Measurements from ENCODE around the gene SLC9A5. TPM values are rescaled to one million over a fixed set of nuclear protein-coding genes. Genes with fewer than 3 reads are reported as not detected.

Gene SLC9A5
- total and polyA plus RNA-seq, 9 of the 15 experiments (the other 6 are each of a cell fraction or from before 2014, with no cell fraction given), result 0.06 to 3.1 (median 1.2) TPM

DNA sequence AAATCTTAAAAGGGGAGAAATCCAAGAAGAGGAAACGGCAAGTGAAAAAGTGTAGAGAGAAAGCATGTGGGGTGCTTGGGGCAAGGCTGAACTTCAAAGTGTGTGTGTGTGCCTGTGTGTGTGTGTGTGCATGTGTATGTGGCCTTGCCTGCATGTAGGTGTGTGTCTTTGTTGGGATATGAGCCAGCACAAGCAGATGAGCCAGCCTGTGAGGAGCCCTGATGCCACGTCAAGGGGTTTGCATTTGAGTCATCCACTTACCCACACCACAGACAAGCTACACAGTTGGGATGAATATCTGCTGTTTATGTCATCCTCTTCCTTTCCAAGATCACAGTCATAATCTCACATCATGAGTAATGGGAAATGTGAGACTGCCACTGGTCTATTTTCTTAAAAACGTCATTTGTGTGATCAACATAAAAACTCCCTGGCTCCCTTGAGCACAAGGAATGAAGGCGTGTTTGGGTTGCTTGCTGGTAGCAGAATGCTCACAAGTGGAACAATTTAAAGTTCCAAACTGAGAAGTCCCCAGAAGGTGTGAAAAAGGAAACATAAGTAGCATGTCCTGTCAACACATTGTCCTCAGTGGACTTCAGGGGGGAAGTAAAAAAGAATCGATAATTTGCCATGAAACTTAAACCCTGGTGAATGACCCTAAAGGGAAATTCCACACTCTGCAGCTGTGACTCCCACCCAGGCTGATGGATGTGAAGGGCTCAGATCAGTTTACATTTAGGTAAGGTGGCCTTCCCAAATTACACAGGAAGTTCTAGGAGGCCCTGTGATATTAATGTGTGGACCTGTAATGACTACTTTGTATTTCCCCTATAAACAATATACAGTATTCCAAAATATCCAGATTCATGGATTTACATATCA lies 63.1 kb downstream of the SLC9A5 start (continued):
- TF ChIP-seq, protein P1, sequence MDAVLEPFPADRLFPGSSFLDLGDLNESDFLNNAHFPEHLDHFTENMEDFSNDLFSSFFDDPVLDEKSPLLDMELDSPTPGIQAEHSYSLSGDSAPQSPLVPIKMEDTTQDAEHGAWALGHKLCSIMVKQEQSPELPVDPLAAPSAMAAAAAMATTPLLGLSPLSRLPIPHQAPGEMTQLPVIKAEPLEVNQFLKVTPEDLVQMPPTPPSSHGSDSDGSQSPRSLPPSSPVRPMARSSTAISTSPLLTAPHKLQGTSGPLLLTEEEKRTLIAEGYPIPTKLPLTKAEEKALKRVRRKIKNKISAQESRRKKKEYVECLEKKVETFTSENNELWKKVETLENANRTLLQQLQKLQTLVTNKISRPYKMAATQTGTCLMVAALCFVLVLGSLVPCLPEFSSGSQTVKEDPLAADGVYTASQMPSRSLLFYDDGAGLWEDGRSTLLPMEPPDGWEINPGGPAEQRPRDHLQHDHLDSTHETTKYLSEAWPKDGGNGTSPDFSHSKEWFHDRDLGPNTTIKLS (IDR thresholded peaks at IDR 0.05; ENCODE audit: borderline replicate concordance, low read depth), result peak; percentile 41; the same call in 1 of the 2 replicates
- TF ChIP-seq, protein P2, sequence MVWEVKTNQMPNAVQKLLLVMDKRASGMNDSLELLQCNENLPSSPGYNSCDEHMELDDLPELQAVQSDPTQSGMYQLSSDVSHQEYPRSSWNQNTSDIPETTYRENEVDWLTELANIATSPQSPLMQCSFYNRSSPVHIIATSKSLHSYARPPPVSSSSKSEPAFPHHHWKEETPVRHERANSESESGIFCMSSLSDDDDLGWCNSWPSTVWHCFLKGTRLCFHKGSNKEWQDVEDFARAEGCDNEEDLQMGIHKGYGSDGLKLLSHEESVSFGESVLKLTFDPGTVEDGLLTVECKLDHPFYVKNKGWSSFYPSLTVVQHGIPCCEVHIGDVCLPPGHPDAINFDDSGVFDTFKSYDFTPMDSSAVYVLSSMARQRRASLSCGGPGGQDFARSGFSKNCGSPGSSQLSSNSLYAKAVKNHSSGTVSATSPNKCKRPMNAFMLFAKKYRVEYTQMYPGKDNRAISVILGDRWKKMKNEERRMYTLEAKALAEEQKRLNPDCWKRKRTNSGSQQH (CRISPR knock-in tag; IDR thresholded peaks at IDR 0.05), result 0 out of 2 replicates have a peak, but pooled peaks have one; percentile 47
- TF ChIP-seq, protein P3, sequence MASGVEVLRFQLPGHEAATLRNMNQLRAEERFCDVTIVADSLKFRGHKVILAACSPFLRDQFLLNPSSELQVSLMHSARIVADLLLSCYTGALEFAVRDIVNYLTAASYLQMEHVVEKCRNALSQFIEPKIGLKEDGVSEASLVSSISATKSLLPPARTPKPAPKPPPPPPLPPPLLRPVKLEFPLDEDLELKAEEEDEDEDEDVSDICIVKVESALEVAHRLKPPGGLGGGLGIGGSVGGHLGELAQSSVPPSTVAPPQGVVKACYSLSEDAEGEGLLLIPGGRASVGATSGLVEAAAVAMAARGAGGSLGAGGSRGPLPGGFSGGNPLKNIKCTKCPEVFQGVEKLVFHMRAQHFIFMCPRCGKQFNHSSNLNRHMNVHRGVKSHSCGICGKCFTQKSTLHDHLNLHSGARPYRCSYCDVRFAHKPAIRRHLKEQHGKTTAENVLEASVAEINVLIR (CRISPR knock-in tag; IDR thresholded peaks at IDR 0.05), result 0 out of 2 replicates have a peak, but pooled peaks have one; percentile 20
- TF ChIP-seq C11orf30 (IDR thresholded peaks at IDR 0.05; ENCODE audit: low read depth) (0 out of 2 replicates have a peak, but pooled peaks have one; percentile 8), JUND (IDR thresholded peaks at IDR 0.05; ENCODE audit: borderline replicate concordance, low read depth, low read length) (peak; percentile 71; the same call in 1 of the 2 replicates), JUND (tag; IDR thresholded peaks at IDR 0.05; ENCODE audit: borderline replicate concordance, low read depth, low read length) (peak; percentile 72; the same call in 2 of the 3 replicates), ARID1B (IDR thresholded peaks at IDR 0.05) (peak; percentile 47; the same call in 1 of the 2 replicates), FOXA1 (IDR thresholded peaks at IDR 0.05; ENCODE audit: borderline replicate concordance) (no peak), ELF4 (CRISPR knock-in tag; IDR thresholded peaks at IDR 0.05) (peak; percentile 53; the same call in 1 of the 2 replicates), MBD2 (IDR thresholded peaks at IDR 0.05; ENCODE audit: borderline replicate concordance, low read depth) (no peak)
- TF ChIP-seq, protein P4, sequence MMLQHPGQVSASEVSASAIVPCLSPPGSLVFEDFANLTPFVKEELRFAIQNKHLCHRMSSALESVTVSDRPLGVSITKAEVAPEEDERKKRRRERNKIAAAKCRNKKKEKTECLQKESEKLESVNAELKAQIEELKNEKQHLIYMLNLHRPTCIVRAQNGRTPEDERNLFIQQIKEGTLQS (IDR thresholded peaks at IDR 0.05), result peak; percentile 84
- TF ChIP-seq, protein P4 (CRISPR knock-in tag; conservative IDR thresholded peaks at IDR 0.05), result no peak
- TF ChIP-seq, protein P5, sequence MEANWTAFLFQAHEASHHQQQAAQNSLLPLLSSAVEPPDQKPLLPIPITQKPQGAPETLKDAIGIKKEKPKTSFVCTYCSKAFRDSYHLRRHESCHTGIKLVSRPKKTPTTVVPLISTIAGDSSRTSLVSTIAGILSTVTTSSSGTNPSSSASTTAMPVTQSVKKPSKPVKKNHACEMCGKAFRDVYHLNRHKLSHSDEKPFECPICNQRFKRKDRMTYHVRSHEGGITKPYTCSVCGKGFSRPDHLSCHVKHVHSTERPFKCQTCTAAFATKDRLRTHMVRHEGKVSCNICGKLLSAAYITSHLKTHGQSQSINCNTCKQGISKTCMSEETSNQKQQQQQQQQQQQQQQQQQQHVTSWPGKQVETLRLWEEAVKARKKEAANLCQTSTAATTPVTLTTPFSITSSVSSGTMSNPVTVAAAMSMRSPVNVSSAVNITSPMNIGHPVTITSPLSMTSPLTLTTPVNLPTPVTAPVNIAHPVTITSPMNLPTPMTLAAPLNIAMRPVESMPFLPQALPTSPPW (CRISPR knock-in tag; IDR thresholded peaks at IDR 0.05), result no peak
- TF ChIP-seq, protein P6, sequence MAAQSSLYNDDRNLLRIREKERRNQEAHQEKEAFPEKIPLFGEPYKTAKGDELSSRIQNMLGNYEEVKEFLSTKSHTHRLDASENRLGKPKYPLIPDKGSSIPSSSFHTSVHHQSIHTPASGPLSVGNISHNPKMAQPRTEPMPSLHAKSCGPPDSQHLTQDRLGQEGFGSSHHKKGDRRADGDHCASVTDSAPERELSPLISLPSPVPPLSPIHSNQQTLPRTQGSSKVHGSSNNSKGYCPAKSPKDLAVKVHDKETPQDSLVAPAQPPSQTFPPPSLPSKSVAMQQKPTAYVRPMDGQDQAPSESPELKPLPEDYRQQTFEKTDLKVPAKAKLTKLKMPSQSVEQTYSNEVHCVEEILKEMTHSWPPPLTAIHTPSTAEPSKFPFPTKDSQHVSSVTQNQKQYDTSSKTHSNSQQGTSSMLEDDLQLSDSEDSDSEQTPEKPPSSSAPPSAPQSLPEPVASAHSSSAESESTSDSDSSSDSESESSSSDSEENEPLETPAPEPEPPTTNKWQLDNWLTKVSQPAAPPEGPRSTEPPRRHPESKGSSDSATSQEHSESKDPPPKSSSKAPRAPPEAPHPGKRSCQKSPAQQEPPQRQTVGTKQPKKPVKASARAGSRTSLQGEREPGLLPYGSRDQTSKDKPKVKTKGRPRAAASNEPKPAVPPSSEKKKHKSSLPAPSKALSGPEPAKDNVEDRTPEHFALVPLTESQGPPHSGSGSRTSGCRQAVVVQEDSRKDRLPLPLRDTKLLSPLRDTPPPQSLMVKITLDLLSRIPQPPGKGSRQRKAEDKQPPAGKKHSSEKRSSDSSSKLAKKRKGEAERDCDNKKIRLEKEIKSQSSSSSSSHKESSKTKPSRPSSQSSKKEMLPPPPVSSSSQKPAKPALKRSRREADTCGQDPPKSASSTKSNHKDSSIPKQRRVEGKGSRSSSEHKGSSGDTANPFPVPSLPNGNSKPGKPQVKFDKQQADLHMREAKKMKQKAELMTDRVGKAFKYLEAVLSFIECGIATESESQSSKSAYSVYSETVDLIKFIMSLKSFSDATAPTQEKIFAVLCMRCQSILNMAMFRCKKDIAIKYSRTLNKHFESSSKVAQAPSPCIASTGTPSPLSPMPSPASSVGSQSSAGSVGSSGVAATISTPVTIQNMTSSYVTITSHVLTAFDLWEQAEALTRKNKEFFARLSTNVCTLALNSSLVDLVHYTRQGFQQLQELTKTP (IDR thresholded peaks at IDR 0.05; ENCODE audit: low read depth in 1 of 2, partially characterized antibody in 2 of 2), result peak in 1 of 2 experiments; percentile 21

All from K562 (cell line).